SK-N-SH (cell line): ENCODE results near the gene PRKD2. TPM values are rescaled to one million over a fixed set of nuclear protein-coding genes. Genes with fewer than 3 reads are reported as not detected.

Experiments
- CTCF ChIA-PET: fragments of 300-600, 350-600 bp; formaldehyde crosslinking; extraction: SDS; loops from one replicate; lab custom pipeline; 2021; lab: Yijun Ruan, JAX
- POLR2A ChIA-PET: fragments of 350-600 bp; sonication (Branson Sonifier 250); formaldehyde crosslinking; extraction: SDS; loops from one replicate; lab custom pipeline; 2020; ENCODE audit warnings: antibody characterized with exemption, inconsistent platforms; lab: Yijun Ruan, JAX
- DNase-seq: peaks from one replicate; pipeline ENCODE4 v3.0.0; 2012
- H2AFZ ChIP-seq: fragments of 200-600 bp; sonication (generic); 2 replicates; pipeline ENCODE4 v1.8.1; 2016; ENCODE audit warnings: antibody characterized with exemption, mild to moderate bottlenecking, low read depth
- H3F3A ChIP-seq: fragments of 200-600 bp; sonication (generic); replicated peaks from 2 replicates; pipeline ENCODE3; 2016; ENCODE audit warnings: antibody characterized with exemption, mild to moderate bottlenecking; ENCODE audit not compliant: insufficient read depth
- H3K27ac ChIP-seq, 2 experiments: fragments of 200-500 bp in 1 of 2; fragments of 200-600 bp in 1 of 2; sonication (Bioruptor generic) in 1 of 2; sonication (generic), shearing (Covaris generic) in 1 of 2; 2 replicates each; pipeline versions ENCODE4 v1.5.1 to v1.6.1; 2014 to 2016; ENCODE audit warnings: low read depth in 2 of 2, inconsistent platforms in 1 of 2, low read length in 1 of 2, mild to moderate bottlenecking in 1 of 2, mixed read lengths in 1 of 2
- H3K27me3 ChIP-seq: fragments of 200-600 bp; sonication (generic), shearing (Covaris generic); 2 replicates; pipeline ENCODE4 v1.6.1; 2016; ENCODE audit warnings: mixed run types; ENCODE audit not compliant: insufficient read depth
- H3K36me3 ChIP-seq, 2 experiments: fragments of 200-500 bp in 1 of 2; fragments of 200-600 bp in 1 of 2; sonication (Bioruptor generic) in 1 of 2; sonication (generic) in 1 of 2; replicated peaks in 1 of 2; 2 replicates each; pipeline versions ENCODE3 to v1.5.1; 2014 to 2016; ENCODE audit warnings: low read length in 1 of 2, mild to moderate bottlenecking in 1 of 2; ENCODE audit not compliant: insufficient read depth in 2 of 2, control insufficient read depth in 1 of 2
- H3K4me1 ChIP-seq, 2 experiments: fragments of 200-500 bp in 1 of 2; fragments of 200-600 bp in 1 of 2; sonication (Bioruptor generic) in 1 of 2; sonication (generic), shearing (Covaris generic) in 1 of 2; 2 replicates each; pipeline versions ENCODE4 v1.5.1 to v1.6.1; 2014 to 2016; ENCODE audit warnings: low read depth in 1 of 2, low read length in 1 of 2, mixed run types in 1 of 2; ENCODE audit not compliant: insufficient read depth in 2 of 2, control insufficient read depth in 1 of 2
- H3K4me2 ChIP-seq: fragments of 200-600 bp; sonication (generic), shearing (Covaris generic); 2 replicates; pipeline ENCODE4 v1.6.1; 2017; ENCODE audit warnings: mixed run types
- H3K4me3 ChIP-seq, 2 experiments: fragments of 200-500 bp in 1 of 2; fragments of 200-600 bp in 1 of 2; sonication (Bioruptor generic) in 1 of 2; sonication (generic), shearing (Covaris generic) in 1 of 2; 2 replicates each; pipeline versions ENCODE4 v1.5.1 to v1.8.1; 2014 to 2016; ENCODE audit warnings: low read depth in 2 of 2, inconsistent platforms in 1 of 2, low read length in 1 of 2, mild to moderate bottlenecking in 1 of 2, mixed read lengths in 1 of 2, moderate library complexity in 1 of 2
- H3K79me2 ChIP-seq: fragments of 200-600 bp; sonication (generic); 2 replicates; pipeline ENCODE4 v1.8.1; 2017; ENCODE audit warnings: mild to moderate bottlenecking; ENCODE audit not compliant: insufficient read depth
- H3K9ac ChIP-seq: fragments of 200-600 bp; sonication (generic); 2 replicates; pipeline ENCODE4 v1.6.1; 2017; ENCODE audit warnings: mixed run types
- H3K9me2 ChIP-seq: fragments of 200-600 bp; sonication (generic); 2 replicates; pipeline ENCODE4 v1.6.1; 2017; ENCODE audit warnings: mixed run types
- H3K9me3 ChIP-seq: fragments of 200-600 bp; sonication (generic); 2 replicates; pipeline ENCODE4 v1.6.1; 2017; ENCODE audit warnings: mixed run types, mild to moderate bottlenecking, moderate library complexity
- H4K20me1 ChIP-seq: fragments of 200-600 bp; sonication (generic); 2 replicates; pipeline ENCODE4 v1.6.1; 2017; ENCODE audit warnings: mild to moderate bottlenecking, mixed run types; ENCODE audit not compliant: insufficient read depth
- CHD2 ChIP-seq: fragments of 150-350 bp; IDR thresholded peaks from 2 replicates; pipeline ENCODE4 v1.6.1; 2018; ENCODE audit warnings: low read length; ENCODE audit not compliant: partially characterized antibody
- CTCF ChIP-seq: fragments of 200-600 bp; sonication (generic); IDR thresholded peaks from 2 replicates; pipeline ENCODE4 v1.6.1; 2017; ENCODE audit warnings: antibody characterized with exemption, mild to moderate bottlenecking, moderate library complexity
- FOSL2 ChIP-seq: IDR thresholded peaks from 2 replicates; pipeline ENCODE4 v1.4.0; 2012; ENCODE audit warnings: low read depth, mild to moderate bottlenecking, moderate library complexity, borderline replicate concordance
- FOXJ3 ChIP-seq: sonication (generic); formaldehyde crosslinking; IDR thresholded peaks from 2 replicates; pipeline ENCODE4 v1.5.1; 2020; ENCODE audit warnings: mild to moderate bottlenecking, missing genetic modification reagents
- GABPA ChIP-seq: IDR thresholded peaks from 2 replicates; pipeline ENCODE4 v1.4.0; 2012; ENCODE audit warnings: low read depth, mild to moderate bottlenecking
- MEF2A ChIP-seq: IDR thresholded peaks from 2 replicates; pipeline ENCODE4 v1.4.0; 2012; ENCODE audit warnings: low read depth, borderline replicate concordance
- MXI1 ChIP-seq: IDR thresholded peaks from 2 replicates; pipeline ENCODE4 v1.6.1; 2012; ENCODE audit warnings: mild to moderate bottlenecking, low read depth, low read length, improper control_type of control experiment
- NRF1 ChIP-seq: IDR thresholded peaks from 2 replicates; pipeline ENCODE4 v1.6.1; 2012; ENCODE audit warnings: low read depth, mild to moderate bottlenecking, low read length
- PBX3 ChIP-seq: IDR thresholded peaks from 2 replicates; pipeline ENCODE4; 2012
- POLR2AphosphoS5 ChIP-seq: IDR thresholded peaks from 2 replicates; pipeline ENCODE4 v1.6.1; 2012; ENCODE audit warnings: low read depth, low read length
- RCOR1 ChIP-seq: fragments of 150-350 bp; IDR thresholded peaks from 2 replicates; pipeline ENCODE4 v1.6.1; 2017; ENCODE audit warnings: antibody characterized with exemption, low read length
- RXRA ChIP-seq: IDR thresholded peaks from 2 replicates; pipeline ENCODE4 v1.4.0; 2012; ENCODE audit warnings: low read depth, mild to moderate bottlenecking, borderline replicate concordance
- SIN3A ChIP-seq: IDR thresholded peaks from 2 replicates; pipeline ENCODE4 v1.6.1; 2012; ENCODE audit warnings: low read depth, mild to moderate bottlenecking, low read length, moderate library complexity, borderline replicate concordance
- TEAD4 ChIP-seq: IDR thresholded peaks from 2 replicates; pipeline ENCODE4 v1.4.0; 2012; ENCODE audit warnings: mild to moderate bottlenecking, borderline replicate concordance; ENCODE audit not compliant: insufficient read depth
- WGBS: methylation state at CpG from one replicate; pipeline ENCODE4 v1.1.6; 2017; ENCODE audit warnings: low lambda C conversion rate; 5-methylcytosine and 5-hydroxymethylcytosine counted together
- polyA plus RNA-seq, 3 experiments: library from polyadenylated mRNA; depleted of rRNA; stranded (reverse); fragments of >200 nt; gene quantifications; 2 replicates each; pipeline ENCODE4 v1.2.3, GENCODE V29; 2012
- TF ChIP-seq, protein P1 (sequence below): fragments of 150-350 bp; IDR thresholded peaks from 2 replicates; pipeline ENCODE4 v1.6.1; 2016; ENCODE audit warnings: mild to moderate bottlenecking, low read depth, low read length
- TF ChIP-seq, protein P2 (sequence below): IDR thresholded peaks from 2 replicates; pipeline ENCODE4 v1.4.0; 2012; ENCODE audit warnings: low read depth, borderline replicate concordance
- TF ChIP-seq, protein P3 (sequence below): IDR thresholded peaks from 2 replicates; pipeline ENCODE4 v1.4.0; 2012; ENCODE audit warnings: low read depth, borderline replicate concordance

Gene PRKD2
- polyA plus RNA-seq, 1 of the 3 experiments (the other 2 are of a cell fraction), result 21.4 TPM

DNA sequence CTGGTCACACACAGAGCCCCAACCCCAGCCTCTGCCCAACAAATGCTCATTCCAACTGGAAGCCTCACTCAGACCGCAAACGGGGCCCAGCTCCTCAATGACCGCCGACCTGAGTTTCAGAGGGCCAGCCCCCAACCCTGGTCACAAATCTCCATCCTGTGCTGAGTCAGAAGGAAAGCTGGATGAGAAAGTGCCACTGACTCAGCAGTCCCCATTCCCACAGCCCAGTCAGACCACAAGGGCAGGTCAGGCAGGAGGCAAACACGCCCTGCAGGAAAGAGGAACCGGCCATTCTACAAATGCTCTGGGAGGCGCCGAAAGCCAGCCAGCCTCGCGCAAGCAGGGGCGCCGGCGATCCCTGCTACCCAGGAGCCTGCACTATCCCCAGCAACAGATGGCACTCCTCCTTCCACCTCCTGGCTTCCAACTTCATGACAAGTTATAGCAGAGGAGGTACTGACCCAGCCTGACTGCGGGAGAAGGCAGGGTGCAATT lies 14.1 kb upstream of the PRKD2 start:
- POLR2A ChIA-PET, result no interaction called here
- Histone ChIP-seq H3K36me3 (peaks cover 41 to 76% of the 10 kb centered on the region in 2 experiments), H3K4me1 (peaks cover 3 to 10% of the 10 kb centered on the region in 2 experiments; a peak in 2 of 4 replicates), H3K27ac (peak overlapping the region in 1 of 2 experiments; percentile 62; a peak in 2 of 4 replicates), H3K79me2 (peaks cover 60% of the 10 kb centered on the region), H3K4me2 (peak overlapping the region; percentile 55; the same call in 1 of the 2 replicates), H2AFZ (no peak overlapping the region), H3K9me3 (no peaks in the 10 kb centered on the region), H3F3A (peaks cover 17% of the 10 kb centered on the region), H3K4me3 (no peak overlapping the region), H4K20me1 (peaks cover 69% of the 10 kb centered on the region), H3K27me3 (no peaks in the 10 kb centered on the region), H3K9me2 (no peaks in the 10 kb centered on the region), H3K9ac (no peak overlapping the region)
- no peak for DNase-seq
- CTCF ChIA-PET, result interaction anchor here (1.3 to 3.8 kb wide), 5 partner anchors 12 to 117 kb away, joined by 3 to 58 read pairs (median 32); partner anchors contain the start of genes DACT3, FKRP and PRKD2
- TF ChIP-seq POLR2AphosphoS5, result no peak
- TF ChIP-seq RXRA, result peak; percentile 45; the same call in 1 of the 2 replicates
- peak; percentile 43; the same call in 1 of the 2 replicates for TF ChIP-seq FOSL2
- 100% methylated on average over 1 of the region's 14 CpGs for WGBS

DNA sequence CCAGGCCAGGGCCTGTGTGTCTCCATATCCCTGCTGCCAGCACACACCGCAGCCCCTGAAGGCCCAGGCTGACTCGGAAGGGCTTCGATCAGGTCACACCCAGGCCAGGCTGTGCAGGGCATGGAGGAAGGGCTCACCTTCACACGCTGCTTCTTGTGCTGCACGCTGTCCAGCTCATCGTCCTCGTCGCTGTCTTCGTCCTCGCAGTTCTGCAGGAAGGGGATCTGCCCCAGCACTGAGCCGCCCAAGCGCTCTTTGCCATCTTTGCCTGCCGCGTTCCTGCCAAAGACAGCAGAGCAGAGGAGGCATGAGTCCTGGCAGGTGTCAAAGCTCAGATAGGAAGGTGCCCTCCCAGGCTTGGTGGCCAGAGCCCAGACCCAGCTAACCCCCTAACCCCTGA lies 13.7 kb upstream of the PRKD2 start:
- WGBS, result 96% methylated on average over 10 of the region's 14 CpGs
- peaks cover 3 to 10% of the 10 kb centered on the region in 2 experiments; a peak in 2 of 4 replicates for H3K4me1 ChIP-seq
- no peaks in the 10 kb centered on the region for H3K9me3 ChIP-seq
- H3F3A ChIP-seq, result peaks cover 17% of the 10 kb centered on the region
- no peak overlapping the region for H2AFZ ChIP-seq
- H3K4me2 ChIP-seq, result no peak overlapping the region
- peaks cover 59% of the 10 kb centered on the region for H3K79me2 ChIP-seq
- no peaks in the 10 kb centered on the region for H3K27me3 ChIP-seq
- ChIA-PET CTCF (interaction anchor here (1.3 to 3.8 kb wide), 7 partner anchors 12 to 117 kb away, joined by 3 to 58 read pairs (median 23); partner anchors contain the start of genes DACT3, FKRP and PRKD2), POLR2A (no interaction called here)
- peak overlapping the region in 1 of 2 experiments; percentile 62; a peak in 2 of 4 replicates for H3K27ac ChIP-seq
- no peaks in the 10 kb centered on the region for H3K9me2 ChIP-seq
- peaks cover 69% of the 10 kb centered on the region for H4K20me1 ChIP-seq
- H3K4me3 ChIP-seq, result no peak overlapping the region
- H3K36me3 ChIP-seq, result peaks cover 37 to 80% of the 10 kb centered on the region in 2 experiments
- no peak for DNase-seq
- H3K9ac ChIP-seq, result no peak overlapping the region
- TF ChIP-seq, protein P1, sequence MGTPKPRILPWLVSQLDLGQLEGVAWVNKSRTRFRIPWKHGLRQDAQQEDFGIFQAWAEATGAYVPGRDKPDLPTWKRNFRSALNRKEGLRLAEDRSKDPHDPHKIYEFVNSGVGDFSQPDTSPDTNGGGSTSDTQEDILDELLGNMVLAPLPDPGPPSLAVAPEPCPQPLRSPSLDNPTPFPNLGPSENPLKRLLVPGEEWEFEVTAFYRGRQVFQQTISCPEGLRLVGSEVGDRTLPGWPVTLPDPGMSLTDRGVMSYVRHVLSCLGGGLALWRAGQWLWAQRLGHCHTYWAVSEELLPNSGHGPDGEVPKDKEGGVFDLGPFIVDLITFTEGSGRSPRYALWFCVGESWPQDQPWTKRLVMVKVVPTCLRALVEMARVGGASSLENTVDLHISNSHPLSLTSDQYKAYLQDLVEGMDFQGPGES, result no peak
- no peak for TF ChIP-seq TEAD4
- TF ChIP-seq NRF1, result no peak
- TF ChIP-seq GABPA, result no peak
- TF ChIP-seq CTCF, result no peak
- no peak for TF ChIP-seq POLR2AphosphoS5
- no peak for TF ChIP-seq RXRA
- TF ChIP-seq MEF2A, result no peak
- no peak for TF ChIP-seq FOXJ3 (CRISPR knock-in tag)
- TF ChIP-seq, protein P2, sequence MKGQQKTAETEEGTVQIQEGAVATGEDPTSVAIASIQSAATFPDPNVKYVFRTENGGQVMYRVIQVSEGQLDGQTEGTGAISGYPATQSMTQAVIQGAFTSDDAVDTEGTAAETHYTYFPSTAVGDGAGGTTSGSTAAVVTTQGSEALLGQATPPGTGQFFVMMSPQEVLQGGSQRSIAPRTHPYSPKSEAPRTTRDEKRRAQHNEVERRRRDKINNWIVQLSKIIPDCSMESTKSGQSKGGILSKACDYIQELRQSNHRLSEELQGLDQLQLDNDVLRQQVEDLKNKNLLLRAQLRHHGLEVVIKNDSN, result no peak
- TF ChIP-seq SIN3A, result no peak
- no peak for TF ChIP-seq CHD2
- TF ChIP-seq MXI1, result no peak
- TF ChIP-seq, protein P3, sequence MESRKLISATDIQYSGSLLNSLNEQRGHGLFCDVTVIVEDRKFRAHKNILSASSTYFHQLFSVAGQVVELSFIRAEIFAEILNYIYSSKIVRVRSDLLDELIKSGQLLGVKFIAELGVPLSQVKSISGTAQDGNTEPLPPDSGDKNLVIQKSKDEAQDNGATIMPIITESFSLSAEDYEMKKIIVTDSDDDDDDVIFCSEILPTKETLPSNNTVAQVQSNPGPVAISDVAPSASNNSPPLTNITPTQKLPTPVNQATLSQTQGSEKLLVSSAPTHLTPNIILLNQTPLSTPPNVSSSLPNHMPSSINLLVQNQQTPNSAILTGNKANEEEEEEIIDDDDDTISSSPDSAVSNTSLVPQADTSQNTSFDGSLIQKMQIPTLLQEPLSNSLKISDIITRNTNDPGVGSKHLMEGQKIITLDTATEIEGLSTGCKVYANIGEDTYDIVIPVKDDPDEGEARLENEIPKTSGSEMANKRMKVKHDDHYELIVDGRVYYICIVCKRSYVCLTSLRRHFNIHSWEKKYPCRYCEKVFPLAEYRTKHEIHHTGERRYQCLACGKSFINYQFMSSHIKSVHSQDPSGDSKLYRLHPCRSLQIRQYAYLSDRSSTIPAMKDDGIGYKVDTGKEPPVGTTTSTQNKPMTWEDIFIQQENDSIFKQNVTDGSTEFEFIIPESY, result no peak
- no peak for TF ChIP-seq FOSL2
- TF ChIP-seq PBX3, result no peak
- no peak for TF ChIP-seq RCOR1
